Vagina (tissue), 2 donors: ENCODE data around the gene AP3D1. TPM values are rescaled to one million over a fixed set of nuclear protein-coding genes. Genes with fewer than 3 reads are reported as not detected.
"Not testable (repeated sequence)": the region's sequence is repeated elsewhere in the genome, so short reads cannot be mapped to it uniquely, and the experiment has no call there.

Experiments used
- DNase-seq, 2 donors: peaks; one replicate each; pipeline ENCODE4 v3.0.0-alpha.2; 2017; ENCODE audit errors: extremely low spot score in 2 of 2
- H3K27ac ChIP-seq: fragments of 200-600 bp; sonication (generic); one replicate; pipeline ENCODE4 v1.5.1; 2019
- H3K27me3 ChIP-seq: fragments of 200-600 bp; sonication (generic); one replicate; pipeline ENCODE4 v1.5.1; 2019
- H3K36me3 ChIP-seq, 2 donors: fragments of 200-600 bp; sonication (generic); one replicate each; pipeline ENCODE4 v1.5.1; 2017 to 2019
- H3K4me1 ChIP-seq: fragments of 200-600 bp; sonication (generic); one replicate; pipeline ENCODE4 v1.5.1; 2019
- H3K4me3 ChIP-seq, 2 donors: fragments of 200-600 bp; sonication (generic); 1 replicate in 1 of 2; 2 replicates in 1 of 2; pipeline ENCODE4 v1.5.1; 2016 to 2019
- H3K9me3 ChIP-seq: fragments of 200-600 bp; sonication (generic); one replicate; pipeline ENCODE4 v1.5.1; 2019
- POLR2A ChIP-seq, 2 donors: fragments of 450-650 bp; IDR thresholded peaks; one replicate each; pipeline ENCODE4 v1.6.1; 2017; ENCODE audit warnings: antibody characterized with exemption in 2 of 2, mild to moderate bottlenecking in 2 of 2, moderate library complexity in 2 of 2
- POLR2AphosphoS5 ChIP-seq, 2 donors: sonication (generic); formaldehyde crosslinking; IDR thresholded peaks; one replicate each; pipeline ENCODE4 v1.9.0; 2017; ENCODE audit warnings: antibody characterized with exemption in 2 of 2, mild to moderate bottlenecking in 2 of 2, low read depth in 1 of 2; ENCODE audit not compliant: insufficient read depth in 1 of 2
- intact Hi-C: fragments of 100-400 bp; cut with DNase I; formaldehyde crosslinking; loops from one replicate; pipeline ENCODE4 v1.15.1; 2023
- total RNA-seq: library from RNA; depleted of rRNA; stranded (reverse); fragments of >200 nt; gene quantifications from one replicate; pipeline ENCODE4 v1.2.3, GENCODE V29; 2016
- TF ChIP-seq, protein P1 (sequence below), 3 experiments: fragments of 450-650 bp in 2 of 3; fragments of 200-600 bp in 1 of 3; sonication (generic) in 1 of 3; IDR thresholded peaks; one replicate each; pipeline ENCODE4 v1.5.1; 2017 to 2019; ENCODE audit warnings: antibody characterized with exemption in 3 of 3, mild to moderate bottlenecking in 2 of 3, moderate library complexity in 2 of 3

Gene AP3D1
- total RNA-seq, 1 donor from 2014 or later: 62.9 TPM

DNA sequence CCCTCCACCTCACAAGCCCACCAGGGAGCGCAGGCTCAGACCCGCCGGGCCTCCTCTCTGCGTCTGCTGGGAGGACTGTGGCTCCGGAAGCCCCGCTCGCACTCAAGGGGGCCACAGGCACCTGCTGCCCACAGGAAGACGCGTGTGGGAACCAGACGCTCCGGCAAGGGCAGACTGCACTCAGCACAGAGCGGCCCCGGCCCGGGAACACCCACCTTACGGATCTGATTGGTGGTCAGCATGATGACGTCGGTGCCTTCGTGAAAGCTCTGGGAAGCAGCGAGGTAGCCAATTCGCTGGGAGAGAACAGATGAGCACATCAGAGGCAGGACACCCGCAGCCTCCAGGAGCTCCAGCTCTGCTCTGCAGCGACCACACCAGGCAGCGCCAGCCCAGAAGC lies 14.6 kb downstream of the AP3D1 start:
- TF ChIP-seq, protein P1, sequence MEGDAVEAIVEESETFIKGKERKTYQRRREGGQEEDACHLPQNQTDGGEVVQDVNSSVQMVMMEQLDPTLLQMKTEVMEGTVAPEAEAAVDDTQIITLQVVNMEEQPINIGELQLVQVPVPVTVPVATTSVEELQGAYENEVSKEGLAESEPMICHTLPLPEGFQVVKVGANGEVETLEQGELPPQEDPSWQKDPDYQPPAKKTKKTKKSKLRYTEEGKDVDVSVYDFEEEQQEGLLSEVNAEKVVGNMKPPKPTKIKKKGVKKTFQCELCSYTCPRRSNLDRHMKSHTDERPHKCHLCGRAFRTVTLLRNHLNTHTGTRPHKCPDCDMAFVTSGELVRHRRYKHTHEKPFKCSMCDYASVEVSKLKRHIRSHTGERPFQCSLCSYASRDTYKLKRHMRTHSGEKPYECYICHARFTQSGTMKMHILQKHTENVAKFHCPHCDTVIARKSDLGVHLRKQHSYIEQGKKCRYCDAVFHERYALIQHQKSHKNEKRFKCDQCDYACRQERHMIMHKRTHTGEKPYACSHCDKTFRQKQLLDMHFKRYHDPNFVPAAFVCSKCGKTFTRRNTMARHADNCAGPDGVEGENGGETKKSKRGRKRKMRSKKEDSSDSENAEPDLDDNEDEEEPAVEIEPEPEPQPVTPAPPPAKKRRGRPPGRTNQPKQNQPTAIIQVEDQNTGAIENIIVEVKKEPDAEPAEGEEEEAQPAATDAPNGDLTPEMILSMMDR (IDR thresholded peaks at IDR 0.05): no peak
- TF ChIP-seq POLR2AphosphoS5 (IDR thresholded peaks at IDR 0.05; ENCODE audit: insufficient read depth in 1 of 2, low read depth in 1 of 2) (no peak), POLR2A (IDR thresholded peaks at IDR 0.05) (no peak)
- H3K27ac ChIP-seq: no peak overlapping the region
- no peak for DNase-seq
- intact Hi-C loops: no loop called here
- no peak overlapping the region for H3K4me3 ChIP-seq
- H3K27me3 ChIP-seq: no peaks in the 10 kb centered on the region
- H3K9me3 ChIP-seq: no peaks in the 10 kb centered on the region
- H3K36me3 ChIP-seq: peaks cover 0 to 54% of the 10 kb centered on the region in 2 donors
- H3K4me1 ChIP-seq: no peaks in the 10 kb centered on the region

DNA sequence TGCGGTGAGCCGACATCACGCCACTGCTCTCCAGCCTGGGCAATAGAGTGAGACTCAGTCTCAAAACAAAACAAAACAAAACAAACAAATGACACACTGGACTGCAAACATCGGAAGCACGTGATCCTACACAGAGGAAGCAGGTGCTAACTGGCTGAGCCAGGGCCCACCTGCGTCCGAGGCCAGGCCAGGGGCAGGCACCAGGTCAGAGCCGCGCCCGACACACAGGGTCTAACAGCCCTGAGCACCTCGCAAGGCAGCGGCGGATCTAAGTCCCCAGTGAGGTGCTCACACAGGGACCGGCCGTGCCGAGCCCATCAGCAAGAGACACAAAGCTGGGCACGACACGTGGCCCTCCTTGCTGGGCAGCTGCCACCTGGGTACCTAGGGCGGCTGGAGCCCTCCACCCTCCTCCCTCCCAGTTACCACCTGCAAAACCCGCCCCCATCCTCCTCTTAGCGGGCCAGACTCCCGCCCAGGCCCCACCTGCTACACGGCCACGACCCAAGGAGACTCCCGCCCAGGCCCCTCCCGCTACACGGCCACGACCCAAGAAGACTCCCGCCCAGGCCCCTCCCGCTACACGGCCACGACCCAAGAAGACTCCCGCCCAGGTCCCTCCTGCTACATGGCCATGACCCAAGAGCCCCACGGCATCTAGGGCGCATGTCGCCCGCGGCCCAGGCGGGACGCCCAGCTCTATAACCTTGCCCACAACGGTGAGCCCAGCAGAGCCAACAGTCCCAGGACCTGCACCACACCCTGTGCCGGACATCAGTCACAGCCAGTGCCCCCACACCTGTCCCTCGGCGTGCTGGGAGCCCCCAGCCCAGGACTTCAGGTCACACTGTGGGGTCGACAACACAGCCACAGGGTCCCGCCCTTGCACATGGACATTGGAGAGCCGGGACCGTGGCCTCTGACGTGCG lies 15.6 kb downstream of the AP3D1 start:
- intact Hi-C loops: no loop called here
- no peaks in the 10 kb centered on the region for H3K27me3 ChIP-seq
- no peaks in the 10 kb centered on the region for H3K9me3 ChIP-seq
- H3K4me1 ChIP-seq: no peaks in the 10 kb centered on the region
- no peak for DNase-seq
- TF ChIP-seq POLR2AphosphoS5 (IDR thresholded peaks at IDR 0.05; ENCODE audit: insufficient read depth in 1 of 2, low read depth in 1 of 2) (no peak), POLR2A (IDR thresholded peaks at IDR 0.05) (no peak)
- TF ChIP-seq, protein P1 (IDR thresholded peaks at IDR 0.05): no peak
- no peak overlapping the region for H3K4me3 ChIP-seq
- H3K36me3 ChIP-seq: peaks cover 0 to 61% of the 10 kb centered on the region in 2 donors
- no peak overlapping the region for H3K27ac ChIP-seq

DNA sequence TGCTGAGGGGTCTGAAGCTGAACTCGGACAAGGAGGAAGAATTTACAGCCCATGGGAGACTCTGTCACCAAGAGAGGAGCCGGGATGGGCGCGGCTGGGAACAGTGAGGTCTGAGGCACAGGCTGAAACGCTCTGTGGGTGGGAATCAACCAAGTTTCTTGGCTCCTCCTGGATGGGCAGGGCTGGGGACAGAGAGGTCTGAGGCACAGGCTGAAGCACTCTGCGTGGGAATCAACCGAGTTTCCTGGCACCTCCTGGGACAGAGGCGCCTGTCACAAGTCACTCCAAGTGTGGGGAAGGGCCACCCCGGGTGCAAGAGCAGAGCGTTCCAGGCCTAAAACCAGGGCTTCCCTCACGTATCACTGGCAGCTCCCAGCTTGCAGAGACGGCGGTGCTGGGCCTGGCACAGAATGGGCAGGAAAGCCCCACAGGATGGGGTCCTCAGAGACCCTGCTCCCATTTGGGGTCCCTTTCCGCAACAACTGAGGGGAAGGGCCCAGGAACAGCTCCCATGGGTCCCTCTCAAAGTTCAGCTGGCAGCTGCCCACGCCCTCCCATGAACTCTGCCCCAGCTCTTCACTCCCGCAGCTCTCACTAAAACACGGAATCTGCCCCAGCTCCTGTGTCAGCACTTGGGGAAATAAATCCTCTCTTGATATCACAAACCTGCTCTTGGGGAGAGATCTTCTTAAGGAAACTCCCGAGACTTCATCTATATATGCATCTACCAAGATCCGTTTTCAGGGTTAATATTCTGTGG lies 18.5 kb downstream of the AP3D1 start:
- H3K4me1 ChIP-seq: no peaks in the 10 kb centered on the region
- H3K4me3 ChIP-seq: no peak overlapping the region
- no peak for DNase-seq
- no peaks in the 10 kb centered on the region for H3K27me3 ChIP-seq
- no peaks in the 10 kb centered on the region for H3K9me3 ChIP-seq
- intact Hi-C loops: no loop called here
- TF ChIP-seq POLR2AphosphoS5 (IDR thresholded peaks at IDR 0.05; ENCODE audit: insufficient read depth in 1 of 2, low read depth in 1 of 2) (no peak), POLR2A (IDR thresholded peaks at IDR 0.05) (no peak)
- TF ChIP-seq, protein P1 (IDR thresholded peaks at IDR 0.05): no peak
- peaks cover 0 to 70% of the 10 kb centered on the region in 2 donors for H3K36me3 ChIP-seq
- no peak overlapping the region for H3K27ac ChIP-seq

DNA sequence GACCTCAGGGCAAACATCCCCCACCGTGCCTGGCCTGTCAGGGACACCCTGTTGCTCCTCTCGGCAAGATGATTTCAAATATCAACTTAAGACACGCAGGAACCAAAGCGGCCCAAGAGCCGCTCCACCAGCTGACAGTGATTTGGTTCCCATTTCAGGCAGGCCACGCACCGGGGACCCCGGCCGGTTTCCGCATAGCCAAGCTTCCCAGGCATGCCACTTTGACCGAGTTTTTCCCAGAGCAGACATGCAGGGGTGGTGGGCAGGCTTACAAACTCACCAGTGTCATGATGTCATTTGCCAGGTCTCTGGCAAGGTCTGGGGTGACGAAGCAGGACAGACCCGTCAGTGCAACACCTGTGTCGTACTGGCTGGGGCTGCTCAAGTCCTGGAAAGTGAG lies 19.2 kb downstream of the AP3D1 start:
- Histone ChIP-seq H3K9me3 (no peaks in the 10 kb centered on the region), H3K36me3 (peaks cover 0 to 70% of the 10 kb centered on the region in 2 donors), H3K4me3 (no peak overlapping the region), H3K4me1 (no peaks in the 10 kb centered on the region), H3K27me3 (no peaks in the 10 kb centered on the region), H3K27ac (no peak overlapping the region)
- TF ChIP-seq, protein P1 (IDR thresholded peaks at IDR 0.05): no peak
- TF ChIP-seq POLR2A (IDR thresholded peaks at IDR 0.05): no peak
- no peak for TF ChIP-seq POLR2AphosphoS5 (IDR thresholded peaks at IDR 0.05; ENCODE audit: insufficient read depth in 1 of 2, low read depth in 1 of 2)
- intact Hi-C loops: no loop called here
- no peak for DNase-seq

DNA sequence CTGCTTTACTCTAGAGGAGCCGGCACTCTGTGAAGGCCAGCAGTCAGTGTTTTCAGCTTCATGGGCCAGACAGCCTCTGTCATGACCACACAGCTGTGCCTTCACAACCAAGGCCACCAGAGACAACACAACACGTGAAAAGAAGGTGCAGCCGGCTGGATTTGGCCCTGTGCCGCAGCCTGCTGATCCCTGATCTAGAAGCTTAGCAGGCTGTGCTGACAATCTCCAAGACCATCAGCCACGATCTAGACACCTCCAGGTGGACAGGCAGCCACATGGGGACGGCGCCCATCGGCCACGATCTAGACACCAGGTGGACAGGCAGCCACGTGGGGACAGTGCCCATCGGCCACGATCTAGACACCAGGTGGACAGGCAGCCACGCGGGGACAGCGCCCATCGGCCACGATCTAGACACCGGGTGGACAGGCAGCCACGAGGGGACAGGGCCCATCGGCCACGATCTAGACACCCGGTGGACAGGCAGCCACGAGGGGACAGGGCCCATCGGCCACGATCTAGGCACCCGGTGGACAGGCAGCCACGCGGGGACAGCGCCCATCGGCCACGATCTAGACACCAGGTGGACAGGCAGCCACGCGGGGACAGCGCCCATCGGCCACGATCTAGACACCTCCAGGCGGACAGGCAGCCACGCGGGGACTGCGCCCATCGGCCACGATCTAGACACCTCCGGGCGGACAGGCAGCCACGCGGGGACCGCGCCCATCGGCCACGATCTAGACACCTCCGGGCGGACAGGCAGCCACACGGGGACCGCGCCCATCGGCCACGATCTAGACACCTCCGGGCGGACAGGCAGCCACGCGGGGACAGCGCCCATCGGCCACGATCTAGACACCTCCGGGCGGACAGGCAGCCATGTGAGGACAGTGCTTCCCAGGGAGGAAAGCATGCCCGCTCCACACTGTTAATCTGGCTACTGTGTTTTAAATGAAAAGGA lies 20.1 kb downstream of the AP3D1 start:
- H3K4me1 ChIP-seq, intact Hi-C loops, H3K27me3 ChIP-seq, H3K9me3 ChIP-seq, H3K4me3 ChIP-seq, DNase-seq, H3K27ac ChIP-seq: not testable (repeated sequence)
- peaks cover 0 to 67% of the 10 kb centered on the region in 2 donors for H3K36me3 ChIP-seq
